NCI-H69 (cell line): Measurements from ENCODE around the gene ZNF654.
"Not testable (repeated sequence)": the region's sequence is repeated elsewhere in the genome, so short reads cannot be mapped to it uniquely, and the experiment has no call there.

Source experiments
- DNase-seq: peaks from one replicate; lab custom pipeline; 2025; lab: John Stamatoyannopoulos, UW

ZNF654 gene

GRCh38 chr3:88061746-88062145 is 2.7 kb downstream of the ZNF654 start:
- DNase-seq: no peak

GRCh38 chr3:88075072-88075471 is 16.0 kb downstream of the ZNF654 start:
- DNase-seq: no peak

- no peak for DNase-seq
Measured at GRCh38 chr3:88075497-88075896, 16.4 kb downstream of the ZNF654 start.

- no peak for DNase-seq
Measured at GRCh38 chr3:88076712-88077111, 17.7 kb downstream of the ZNF654 start.

GRCh38 chr3:88078932-88079331 is 19.9 kb downstream of the ZNF654 start:
- DNase-seq: no peak

GRCh38 chr3:88082854-88083253 is 23.8 kb downstream of the ZNF654 start:
- peak; percentile 2 for DNase-seq

GRCh38 chr3:88084097-88084501 is 25.0 kb downstream of the ZNF654 start:
- no peak for DNase-seq

- DNase-seq: no peak
Measured at GRCh38 chr3:88090681-88091080, 31.6 kb downstream of the ZNF654 start.

- DNase-seq: no peak
Measured at GRCh38 chr3:88092270-88092669, 33.2 kb downstream of the ZNF654 start.

- no peak for DNase-seq
Measured at GRCh38 chr3:88093266-88093665, 34.2 kb downstream of the ZNF654 start.

- DNase-seq: no peak
Measured at GRCh38 chr3:88101142-88101541, 42.1 kb downstream of the ZNF654 start.

GRCh38 chr3:88105325-88105724 is 46.3 kb downstream of the ZNF654 start:
- DNase-seq: no peak

GRCh38 chr3:88112289-88112688 is 53.2 kb downstream of the ZNF654 start:
- no peak for DNase-seq

- DNase-seq: peak; percentile 57
Measured at GRCh38 chr3:88113311-88114162, 54.5 kb downstream of the ZNF654 start.

GRCh38 chr3:88114878-88115549 is 56.0 kb downstream of the ZNF654 start:
- DNase-seq: no peak

- DNase-seq: no peak
Measured at GRCh38 chr3:88117683-88118082, 58.6 kb downstream of the ZNF654 start.

GRCh38 chr3:88118603-88119002 is 59.5 kb downstream of the ZNF654 start:
- DNase-seq: not testable (repeated sequence)

GRCh38 chr3:88123526-88123925 is 64.5 kb downstream of the ZNF654 start:
- DNase-seq: no peak

- no peak for DNase-seq
Measured at GRCh38 chr3:88131695-88132094, 72.6 kb downstream of the ZNF654 start.

GRCh38 chr3:88132894-88133293 is 73.8 kb downstream of the ZNF654 start:
- no peak for DNase-seq

GRCh38 chr3:88133711-88134263 is 74.7 kb downstream of the ZNF654 start:
- DNase-seq: no peak

GRCh38 chr3:88137836-88138235 is 78.8 kb downstream of the ZNF654 start:
- DNase-seq: no peak

- DNase-seq: no peak
Measured at GRCh38 chr3:88141458-88142083, 82.5 kb downstream of the ZNF654 start.
